MV-4-11 (cell line): ENCODE results near the gene BTG2.

Experiments used
- DNase-seq: peaks from one replicate; lab custom pipeline; 2025; lab: John Stamatoyannopoulos, UW

The BTG2 gene

DNA sequence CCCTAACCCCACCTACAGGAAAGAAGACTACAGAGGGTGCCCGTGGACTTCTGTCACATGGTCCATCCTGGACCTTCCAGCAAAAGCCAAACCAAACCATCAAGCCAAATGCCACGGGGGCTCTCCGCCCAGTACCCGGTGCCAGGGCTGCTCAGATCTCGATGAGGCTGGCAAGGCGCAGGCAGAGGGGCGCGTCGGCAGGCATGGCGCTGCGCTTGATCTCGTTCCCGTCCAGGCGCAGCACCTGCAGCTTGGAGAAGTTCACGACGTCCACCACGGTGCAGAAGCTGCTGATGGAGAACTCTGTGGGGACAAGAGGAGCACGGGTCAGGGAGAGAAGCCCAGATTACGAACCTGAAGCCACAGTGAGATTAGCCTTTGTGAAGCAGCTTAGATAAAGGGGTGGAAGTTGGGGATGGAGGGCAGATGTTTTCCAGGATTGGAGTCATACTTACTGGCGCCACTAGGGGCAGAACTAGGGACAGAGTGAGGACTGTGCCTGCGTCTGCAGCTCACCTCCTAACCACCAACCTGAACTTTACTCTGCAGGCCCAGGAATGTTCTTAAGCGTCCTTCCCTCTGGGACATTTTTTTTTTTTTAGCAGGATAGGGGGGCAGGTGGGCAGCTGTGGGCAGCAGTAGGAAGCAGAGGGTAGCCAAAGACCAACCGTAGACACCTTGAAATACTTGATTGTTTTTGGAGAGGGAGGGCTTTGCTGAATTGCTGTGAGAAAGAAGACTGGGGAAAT, 37.0 kb downstream of the BTG2 start:
- no peak for DNase-seq

DNA sequence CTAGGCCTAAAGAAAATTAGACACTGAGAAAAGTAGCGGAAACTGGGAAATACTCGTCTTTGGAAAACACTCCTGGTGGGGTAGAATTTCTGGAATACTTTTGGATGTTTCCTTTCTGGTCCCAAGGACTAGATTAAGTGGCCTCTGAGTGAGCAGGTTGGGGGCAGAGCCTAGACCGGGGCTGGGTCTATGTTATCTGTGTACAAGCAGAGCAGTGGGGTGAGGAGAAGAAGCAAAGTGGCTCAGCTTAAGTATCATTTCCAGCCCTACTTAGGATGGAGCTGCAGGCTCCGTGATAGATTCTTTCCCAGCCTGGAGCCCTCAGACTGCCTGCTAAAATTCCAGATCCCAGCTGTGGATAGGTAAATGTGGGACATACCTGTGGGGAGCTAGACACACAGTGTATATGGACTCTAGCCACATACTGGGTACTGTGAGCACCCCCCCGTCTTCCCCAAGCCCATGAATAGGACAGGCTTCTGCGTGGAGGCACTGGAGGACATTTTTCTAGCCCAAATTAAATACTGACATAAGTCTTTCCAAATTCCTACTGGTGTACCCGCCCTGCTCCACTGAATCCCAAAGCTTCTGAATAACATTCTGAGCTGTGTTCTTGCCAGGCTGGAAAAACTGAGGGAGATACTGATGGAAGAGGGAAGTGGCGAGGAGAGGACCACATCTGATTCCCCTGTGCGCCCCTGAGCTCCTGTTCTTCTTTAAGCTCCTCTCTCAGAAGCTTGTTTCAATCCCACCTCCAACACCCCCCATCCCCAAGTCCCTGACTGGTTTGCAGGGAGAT, 38.8 kb downstream of the BTG2 start:
- DNase-seq = no peak

DNA sequence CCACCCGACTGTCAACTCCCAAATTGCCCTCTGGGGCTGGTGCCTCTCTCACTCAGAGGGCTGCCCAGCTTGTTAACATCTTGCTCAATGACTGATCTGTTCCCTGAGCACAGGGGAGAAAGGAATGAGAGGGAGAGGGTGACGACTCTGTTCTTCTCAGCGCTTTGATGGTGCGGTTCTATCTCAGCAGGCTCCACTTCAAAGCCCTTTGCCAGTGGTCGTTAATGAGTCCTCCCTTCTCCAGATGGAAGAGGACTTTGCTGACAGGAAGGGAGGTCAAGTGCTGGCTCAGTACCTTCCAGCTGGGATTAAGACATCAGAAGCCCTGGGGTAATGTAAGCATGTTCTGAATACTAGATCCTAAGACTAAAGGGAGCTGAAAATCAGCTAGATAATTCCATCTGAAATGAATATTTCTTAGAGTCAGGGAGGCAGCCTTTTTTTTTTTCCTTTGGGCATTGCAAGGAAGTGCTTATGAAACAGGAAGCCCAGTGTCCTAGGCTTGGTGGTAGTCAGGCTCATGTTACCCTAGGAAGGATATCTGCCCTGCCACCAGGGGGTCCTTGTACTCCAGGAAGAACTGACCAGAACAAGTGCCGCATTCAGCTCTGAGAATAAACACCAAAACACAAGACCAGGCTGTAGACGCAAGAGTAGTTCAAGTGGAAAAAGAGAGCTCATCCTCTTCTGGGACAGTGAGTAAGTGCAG, 40.9 kb downstream of the BTG2 start:
- peak; percentile 70 for DNase-seq

DNA sequence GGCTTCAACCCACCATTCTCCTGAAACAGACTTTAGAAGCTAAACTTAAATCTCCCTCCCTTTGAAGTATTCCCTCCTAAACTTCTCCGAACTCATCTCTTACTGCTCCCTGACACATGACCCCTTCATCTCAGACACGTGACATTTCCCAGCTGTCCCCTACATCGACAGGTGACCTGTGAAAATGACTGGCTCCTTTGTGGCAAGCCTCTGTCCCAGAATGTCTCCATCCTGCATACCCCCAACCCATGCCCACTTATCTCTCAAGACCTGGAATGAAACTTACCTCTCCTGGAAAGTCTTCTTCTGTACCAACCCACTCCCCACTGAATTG, 41.4 kb downstream of the BTG2 start:
- no peak for DNase-seq

DNA sequence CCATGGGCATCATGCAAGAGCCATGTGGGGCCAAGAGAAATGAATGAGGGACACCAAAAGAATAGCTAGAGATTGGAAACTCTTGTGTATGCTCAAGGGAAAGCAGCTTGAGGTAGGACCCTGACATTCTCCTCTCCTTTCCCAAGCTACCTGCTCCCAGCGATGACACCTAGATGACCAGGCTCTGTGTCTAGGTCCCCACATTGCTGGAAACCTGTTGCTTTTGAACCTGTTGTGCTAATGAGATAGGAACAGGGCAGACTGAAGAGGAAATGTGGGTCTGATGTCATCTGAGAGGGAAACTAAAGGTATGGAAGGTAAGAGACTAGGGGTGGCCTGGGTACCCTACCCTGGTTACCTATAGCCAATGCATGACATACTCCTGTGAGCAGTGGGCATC, 43.8 kb downstream of the BTG2 start:
- DNase-seq = no peak

DNA sequence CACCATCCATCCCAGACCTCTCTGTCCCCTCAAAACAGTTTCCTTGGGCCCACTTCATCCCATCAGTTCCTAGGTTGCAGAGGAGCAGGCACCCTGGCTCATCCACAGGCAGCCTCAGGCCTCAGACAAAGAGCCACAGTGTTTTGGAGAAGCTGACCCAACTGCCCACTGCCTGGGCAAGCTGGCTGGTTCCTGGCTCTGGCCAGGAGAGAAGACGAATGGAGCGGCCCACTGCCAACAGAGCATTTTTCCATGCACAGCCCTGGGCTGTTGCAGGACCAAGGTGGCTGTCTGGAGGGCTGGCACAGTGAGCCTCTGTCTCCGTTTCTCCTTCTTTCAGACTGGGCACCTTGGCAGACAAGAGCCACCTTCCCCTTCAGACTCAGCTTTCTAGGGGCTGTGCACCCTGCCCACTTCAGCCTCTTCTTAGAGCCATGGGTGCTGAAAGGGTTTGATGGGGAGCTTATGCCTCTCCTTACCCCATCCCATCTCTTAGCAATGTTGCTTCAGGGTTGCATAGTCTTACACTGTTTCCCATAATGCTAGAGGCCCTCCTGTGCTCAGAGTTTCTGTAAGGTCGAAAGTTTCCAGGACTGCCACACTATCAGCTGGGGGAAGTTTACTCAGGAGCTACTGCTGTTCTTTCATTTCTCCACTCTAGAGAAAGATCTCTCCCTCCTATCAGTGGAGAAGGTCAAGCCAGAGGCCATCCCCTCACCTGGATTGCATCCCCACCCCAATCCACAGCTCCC, 44.6 kb downstream of the BTG2 start:
- no peak for DNase-seq

DNA sequence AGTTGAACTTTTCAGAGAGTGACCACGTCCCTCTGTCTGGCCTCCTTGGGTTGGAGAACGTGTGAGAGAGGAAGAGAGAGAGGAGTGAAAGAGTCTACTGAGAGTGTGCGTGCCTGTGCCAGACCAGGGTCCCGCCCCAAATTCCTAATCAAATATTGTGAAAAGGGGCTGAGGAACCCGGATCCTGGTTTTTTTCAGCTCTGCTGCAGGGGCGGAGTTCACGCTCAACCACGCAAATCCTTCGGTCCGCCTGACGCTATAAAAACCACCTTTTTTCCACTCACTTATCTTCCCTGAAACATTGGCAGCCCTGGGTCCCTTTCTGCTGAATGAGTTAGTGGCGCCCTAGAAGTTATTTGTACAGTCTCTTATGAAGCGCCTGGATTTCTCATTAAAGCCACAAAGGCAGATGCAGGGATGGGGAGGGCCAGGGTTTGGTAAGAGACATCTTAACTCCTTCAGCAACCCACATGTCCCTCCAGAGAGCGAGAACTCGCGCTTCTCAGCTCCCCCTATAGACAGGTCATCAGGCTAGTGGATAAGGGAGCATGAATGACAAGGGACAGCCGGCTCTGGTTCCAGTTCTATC, 45.8 kb downstream of the BTG2 start, which contains the start of gene FMOD:
Gene FMOD (minus strand): TSS at position 86 of the 589 bp plus-strand sequence. CDS start 2,852 bp downstream, outside the sequence.
- DNase-seq = peak; percentile 36

DNA sequence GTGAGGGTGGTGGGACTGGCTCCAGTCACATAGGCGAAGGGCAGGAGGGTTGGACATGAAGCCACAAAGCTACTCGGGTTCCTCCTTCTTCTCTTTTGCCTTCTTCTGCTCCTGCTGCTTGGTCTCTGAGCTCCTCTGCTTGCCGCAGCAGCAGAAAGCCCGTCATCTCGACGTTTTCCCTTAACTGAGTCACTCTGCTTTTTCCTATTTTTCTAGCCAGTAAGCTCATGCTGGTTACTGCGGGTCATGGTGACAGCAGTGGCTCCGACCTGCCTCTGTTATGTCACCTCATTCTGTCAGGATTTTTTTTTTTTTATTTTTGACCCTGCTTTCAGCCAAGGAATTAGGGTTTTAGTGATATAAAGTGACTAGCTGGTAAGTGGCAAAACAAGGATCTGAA, 48.2 kb downstream of the BTG2 start:
- peak; percentile 66 for DNase-seq

DNA sequence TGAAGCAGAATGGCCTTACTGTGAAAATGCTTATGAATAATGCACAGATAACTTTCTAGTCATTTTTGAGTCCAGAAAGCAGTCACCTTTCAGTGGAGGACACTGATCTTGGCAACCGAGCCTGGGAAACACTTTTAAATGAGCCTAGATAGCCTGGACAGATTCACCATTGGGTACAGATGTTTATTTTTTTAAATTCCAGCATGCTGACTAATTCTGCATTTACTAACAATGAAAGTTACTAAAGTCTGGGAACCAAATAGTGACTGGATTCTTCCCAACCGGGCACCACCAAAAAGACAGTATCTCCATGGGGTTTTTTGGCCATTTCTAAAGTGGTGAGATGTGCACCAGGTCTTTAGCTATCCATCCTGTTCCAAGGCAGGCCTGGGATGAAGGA, 48.9 kb downstream of the BTG2 start:
- DNase-seq = no peak

DNA sequence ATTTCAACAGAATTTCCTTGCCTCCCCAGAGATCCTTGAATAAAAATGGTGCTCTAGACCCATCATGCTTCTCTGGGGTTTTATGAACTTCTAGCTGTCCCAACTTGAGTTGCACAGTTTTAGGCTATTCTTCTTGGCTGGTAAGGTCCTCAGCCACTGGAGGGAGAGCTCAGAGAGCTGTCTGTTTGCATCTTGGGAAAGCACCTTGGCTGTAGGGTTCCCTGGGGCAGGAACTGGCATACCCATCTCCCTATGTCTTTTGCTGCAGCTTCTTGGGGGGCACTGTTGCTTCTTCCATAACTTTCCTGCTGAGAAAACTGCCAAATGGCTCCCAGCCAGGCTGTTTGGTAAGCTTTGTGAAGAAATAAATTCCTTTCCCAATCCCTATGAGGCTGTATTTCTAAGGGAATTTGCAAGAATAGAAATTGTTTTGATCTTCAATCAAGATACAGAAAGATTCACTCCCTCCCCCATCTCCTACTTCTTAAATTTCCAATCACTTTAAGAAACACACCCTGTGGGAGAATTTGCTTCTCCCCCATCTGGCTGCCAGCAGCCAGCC, 53.8 kb downstream of the BTG2 start:
- no peak for DNase-seq
